GM19035 (cell line): Measurements from ENCODE around the gene PRKCE.
"Not testable (repeated sequence)": the region's sequence is repeated elsewhere in the genome, so short reads cannot be mapped to it uniquely, and the experiment has no call there.

ENCODE experiments used
- ATAC-seq: cut with Tn5 transposase; IDR thresholded peaks from one replicate; pipeline ENCODE4 v1.9.1; 2021; ENCODE audit not compliant: unreplicated experiment

Gene PRKCE

DNA sequence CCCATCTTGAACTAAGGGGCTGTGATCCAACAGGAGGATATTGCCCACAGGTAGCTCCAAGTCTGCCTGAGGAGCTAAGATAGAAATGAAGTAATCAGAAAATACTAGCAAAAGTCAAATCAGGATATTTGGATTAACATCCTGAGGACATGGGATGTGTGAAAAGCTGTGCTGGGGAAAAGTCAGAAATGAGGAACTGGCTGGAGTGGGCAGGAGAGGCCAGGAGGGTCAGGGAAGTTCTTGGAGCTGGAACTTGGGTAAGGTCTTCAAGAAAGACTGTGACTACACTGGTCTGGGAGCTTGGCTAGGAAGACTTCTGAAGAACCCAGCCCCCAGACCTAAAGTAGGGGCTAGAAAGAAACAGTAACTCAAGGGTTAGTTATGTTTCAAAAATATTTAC is 250.9 kb downstream of the PRKCE start:
- no peak for ATAC-seq

DNA sequence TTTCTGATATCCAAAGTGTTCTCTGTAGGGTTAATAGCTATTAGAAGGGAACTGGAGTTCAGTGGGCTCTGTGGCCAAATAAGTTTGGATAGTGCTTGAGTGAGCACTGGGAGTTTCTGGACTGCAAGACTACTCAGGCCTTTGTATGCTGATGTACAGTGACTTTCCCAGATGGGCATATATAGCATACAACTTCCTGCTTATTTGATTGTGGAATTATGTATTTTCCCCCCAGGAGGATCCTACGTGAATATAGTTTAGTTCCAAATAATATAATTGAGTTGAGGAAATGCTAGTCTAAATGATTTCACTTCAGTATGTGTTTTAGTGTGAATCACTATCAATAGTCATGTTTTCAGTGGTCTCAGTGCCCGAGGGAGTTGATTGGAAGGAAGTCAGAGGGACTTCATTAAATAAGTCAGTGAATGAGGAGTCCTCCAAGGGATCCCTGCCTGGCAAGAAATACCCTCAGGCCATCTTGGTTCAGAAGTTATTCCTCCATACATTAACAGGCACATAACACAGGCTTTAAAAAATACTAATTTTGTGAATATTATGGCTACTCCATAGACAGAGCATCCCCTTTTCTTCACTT is 251.4 kb downstream of the PRKCE start:
- no peak for ATAC-seq

DNA sequence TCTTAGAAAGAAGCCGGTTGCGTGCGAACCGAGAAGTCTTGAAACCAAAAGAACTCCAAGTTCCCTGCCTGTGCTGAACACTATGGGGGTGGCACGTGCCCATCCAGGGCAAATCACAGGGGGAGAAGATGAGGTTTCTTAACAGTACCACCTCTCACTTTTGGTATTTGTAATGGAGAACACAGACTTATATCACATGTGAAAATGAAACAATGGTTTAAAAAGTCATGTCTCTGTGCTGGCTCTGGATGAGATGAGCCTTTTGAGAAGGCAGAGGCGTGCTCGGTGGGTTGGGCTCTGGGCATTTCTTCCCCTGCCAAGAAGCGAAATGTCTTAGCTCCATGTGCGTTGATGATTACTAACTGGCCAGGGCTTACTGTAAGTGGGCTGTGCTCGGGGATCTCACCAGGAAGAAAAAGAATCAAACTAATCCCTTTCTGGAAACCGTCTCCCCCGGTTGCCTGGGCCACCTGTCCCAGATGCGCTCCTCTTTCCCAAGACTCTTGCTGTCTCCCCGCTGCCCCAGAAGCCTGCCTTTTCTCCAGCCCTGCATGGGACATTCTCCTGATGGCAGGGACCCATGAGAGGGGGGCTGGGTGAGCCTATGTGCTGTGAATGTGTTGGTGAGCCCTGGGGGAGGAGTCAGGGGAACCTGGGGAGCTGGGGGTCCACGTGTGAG is 252.9 kb downstream of the PRKCE start:
- peak; percentile 61 for ATAC-seq

DNA sequence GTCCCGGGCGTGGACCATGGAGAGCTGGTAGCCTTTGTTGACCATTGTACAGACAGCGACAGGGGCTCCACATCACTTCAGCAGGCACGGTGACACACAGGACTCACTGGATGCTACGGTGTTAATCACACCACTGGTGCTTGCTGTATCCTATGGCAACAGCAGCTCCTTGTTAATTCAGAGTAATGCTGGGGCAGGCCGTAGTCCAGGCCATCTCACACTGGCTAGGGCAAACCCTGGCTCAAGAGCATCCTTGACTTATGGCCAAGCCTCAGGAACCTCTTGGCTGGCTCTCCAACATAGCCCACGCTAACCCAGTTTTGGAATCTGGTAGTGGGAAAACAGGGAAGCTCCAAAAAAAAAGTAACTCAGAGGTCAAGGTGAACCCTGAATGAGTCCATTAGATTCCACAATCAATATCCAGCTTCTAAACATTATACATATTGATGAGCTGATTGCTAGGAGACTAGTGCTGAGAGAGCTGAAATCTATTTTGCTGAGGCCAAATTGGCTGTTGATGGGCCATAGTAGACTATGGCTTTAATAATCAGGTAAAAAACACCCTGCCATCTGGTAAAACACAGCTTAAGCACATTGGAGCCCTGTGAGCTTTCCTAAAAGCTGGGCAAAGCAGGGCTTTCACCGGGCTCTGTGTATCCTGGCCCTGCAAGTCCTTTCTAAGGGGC is 253.6 kb downstream of the PRKCE start:
- ATAC-seq = no peak

DNA sequence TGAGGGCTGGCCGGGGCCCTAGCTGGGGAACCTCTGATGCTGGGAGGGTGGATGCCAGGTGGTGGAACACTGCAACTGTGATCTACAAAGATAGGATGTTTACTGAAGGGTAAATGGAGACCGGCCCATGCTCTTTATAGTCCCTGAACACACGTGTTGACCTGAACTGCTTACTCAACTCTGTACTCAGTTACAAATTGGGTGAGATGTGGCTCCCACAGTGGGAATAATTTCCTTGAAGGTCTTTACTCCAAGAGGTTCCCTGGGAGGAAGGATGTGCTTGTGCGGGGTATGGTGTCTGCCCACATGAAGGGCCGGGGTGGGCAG is 254.1 kb downstream of the PRKCE start:
- ATAC-seq = no peak

DNA sequence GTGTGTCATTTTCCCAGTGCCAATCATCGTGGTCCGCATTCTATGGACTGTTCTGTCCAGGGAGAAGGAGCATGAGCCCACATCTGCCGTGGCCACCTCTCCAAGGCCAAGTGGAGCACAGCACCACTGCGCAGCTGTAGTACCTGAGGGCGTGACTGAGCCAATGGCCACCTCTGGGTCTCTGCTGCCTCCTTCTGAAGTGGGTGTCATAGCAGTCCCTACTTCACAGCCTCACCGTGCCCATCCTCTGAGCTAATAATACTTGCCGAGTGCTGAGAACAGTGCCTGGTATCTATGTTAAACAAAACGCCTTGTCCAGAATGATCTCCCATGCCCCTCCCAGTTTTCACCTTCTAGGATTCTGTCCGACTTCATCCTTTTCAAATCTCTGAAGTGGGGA is 256.1 kb downstream of the PRKCE start:
- ATAC-seq = no peak

DNA sequence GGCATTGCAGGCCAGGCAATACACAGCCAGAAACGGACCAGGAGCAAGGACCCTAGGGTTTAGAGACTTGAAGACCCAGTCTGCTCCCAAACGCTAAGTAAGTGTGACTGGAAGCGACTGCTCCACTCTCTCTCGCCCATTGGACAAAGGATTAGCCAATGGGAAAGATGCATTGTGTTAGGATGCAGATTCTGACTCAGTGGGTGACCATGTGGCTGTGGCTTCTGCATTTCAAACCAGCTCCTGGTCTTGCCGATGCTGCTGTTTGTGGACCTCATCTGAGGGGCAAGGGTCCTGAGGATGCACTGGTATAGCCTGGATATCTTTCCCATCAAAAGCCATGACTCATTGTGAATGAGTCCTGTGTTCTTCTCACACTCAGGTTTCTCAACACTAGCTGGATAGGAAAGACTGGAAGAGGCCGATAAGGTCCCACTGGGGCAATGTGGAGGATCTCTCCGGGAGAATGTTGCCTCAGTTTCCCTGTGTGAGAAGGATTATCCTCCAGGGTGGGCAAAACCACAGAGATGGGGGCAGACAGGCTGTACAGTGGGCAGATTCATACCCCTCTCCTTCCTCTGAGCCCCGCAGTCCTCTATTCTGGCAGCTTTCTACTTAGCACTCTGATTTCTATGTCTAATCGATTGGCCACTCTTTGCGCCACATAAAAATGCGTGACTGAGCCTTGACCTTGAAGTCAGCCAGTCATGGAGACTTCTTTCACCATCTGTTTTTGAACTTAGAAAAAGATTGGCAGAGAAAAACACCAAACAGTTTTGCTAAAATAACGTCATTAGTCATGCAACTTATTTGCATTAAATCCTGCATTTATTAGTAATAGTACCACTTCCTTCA is 257.1 kb downstream of the PRKCE start:
- ATAC-seq = no peak

DNA sequence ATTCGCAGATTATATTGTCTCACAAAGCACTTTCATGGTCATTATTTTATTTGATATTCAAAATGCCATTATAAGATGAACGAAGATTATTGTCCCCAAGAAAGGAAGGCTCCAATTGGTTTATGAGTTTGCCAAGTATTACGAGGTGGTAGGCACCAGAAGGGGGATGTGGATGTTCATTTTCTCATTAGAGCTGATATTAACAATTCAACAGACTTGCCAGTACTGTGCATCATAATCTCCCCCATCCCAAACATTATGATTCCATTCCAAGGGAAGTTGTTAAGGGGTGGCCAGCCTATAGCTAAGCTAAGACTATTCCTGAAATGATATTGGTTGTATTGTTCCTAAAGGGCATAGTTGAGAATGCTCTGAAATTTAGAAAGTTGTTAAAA is 257.7 kb downstream of the PRKCE start:
- ATAC-seq = no peak

DNA sequence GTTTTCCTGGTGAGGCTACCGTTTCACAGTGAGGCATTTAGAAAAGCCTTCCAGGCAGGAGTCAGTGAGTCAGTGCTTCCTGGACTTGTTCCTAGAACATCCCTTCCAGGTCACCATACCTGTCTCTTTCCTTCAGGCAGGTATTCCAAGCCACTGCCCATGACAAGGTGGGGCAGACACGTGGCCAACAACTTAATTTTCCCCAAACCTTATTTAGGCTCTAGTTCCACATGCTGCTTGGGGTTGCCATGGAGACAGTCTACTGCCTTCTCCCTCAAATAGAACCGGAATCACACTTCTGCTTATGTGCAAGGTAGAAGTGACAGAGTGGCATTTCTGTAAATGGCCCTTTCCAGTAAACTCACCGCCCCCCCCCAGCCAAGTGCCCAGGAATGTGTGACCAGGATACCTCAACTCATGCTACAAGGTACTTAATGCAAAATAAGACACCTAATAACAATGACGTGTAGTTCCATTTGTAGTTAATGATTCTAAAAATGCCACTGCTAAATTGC is 258.3 kb downstream of the PRKCE start:
- ATAC-seq = peak; percentile 65

DNA sequence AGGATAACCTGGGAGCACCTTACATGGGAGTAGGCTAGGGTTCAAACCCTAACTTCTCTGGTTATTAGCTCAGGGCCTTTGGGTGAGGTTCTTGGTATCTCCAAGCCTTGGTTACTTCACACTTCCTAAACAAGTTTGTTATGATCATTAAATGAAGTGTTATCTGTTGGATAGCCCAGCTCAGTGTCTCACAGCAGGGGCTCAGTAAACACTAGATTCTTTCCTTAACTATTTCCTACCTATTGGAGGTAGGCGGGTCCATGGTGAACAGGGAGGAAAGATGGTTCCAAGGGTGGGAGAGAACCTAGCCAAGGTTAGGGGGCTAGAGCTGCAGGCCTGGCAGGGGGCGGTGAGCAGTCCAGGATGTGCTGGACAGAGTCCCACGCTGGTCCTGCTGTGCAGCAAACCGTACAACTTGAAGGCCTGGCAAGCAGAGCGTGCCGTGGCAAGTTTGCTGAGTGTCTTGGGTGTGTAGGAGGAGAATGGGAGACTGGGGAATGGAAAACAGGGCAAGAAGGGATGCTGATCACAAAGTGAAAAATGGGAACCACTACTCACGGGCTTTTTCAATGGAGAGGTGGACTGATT is 259.1 kb downstream of the PRKCE start:
- ATAC-seq = no peak

DNA sequence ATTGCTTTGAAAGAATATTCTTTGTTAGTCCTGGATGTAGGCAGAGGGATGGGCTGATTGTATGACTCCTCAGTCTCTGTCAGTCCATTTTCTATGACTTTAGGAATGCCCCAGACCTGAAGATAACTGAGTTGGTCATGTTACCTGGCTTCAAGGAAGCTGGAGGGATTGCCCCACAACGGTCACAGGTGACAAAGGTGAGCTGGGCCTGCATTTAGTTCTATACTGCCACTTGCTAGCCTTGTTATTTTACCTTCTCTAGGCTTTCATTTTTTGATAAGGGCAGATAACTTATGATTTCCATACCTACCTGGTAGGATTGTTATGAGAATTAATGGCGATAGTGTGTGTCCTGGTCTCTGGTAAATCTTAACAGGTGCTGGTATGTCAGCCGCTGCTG is 260.1 kb downstream of the PRKCE start:
- no peak for ATAC-seq

DNA sequence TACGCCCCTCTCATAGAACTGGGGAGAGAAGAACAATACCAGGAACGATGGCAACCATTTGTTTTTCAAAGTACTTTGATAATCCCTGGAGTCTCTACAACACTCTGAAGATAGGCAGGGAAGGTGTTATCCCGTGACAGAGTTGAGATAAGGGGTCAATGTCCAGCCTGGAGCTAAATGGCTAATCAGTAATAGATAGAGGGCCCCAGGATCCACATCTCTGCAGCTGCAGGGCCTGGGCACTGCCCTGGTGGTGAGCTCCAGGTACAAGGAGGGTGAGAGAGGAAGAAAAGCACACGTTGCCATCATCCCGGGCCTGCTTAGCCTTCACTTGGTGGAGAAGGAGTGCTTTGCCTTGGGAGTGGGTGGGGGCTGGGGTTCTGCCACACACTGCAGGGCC is 260.6 kb downstream of the PRKCE start:
- ATAC-seq = no peak

DNA sequence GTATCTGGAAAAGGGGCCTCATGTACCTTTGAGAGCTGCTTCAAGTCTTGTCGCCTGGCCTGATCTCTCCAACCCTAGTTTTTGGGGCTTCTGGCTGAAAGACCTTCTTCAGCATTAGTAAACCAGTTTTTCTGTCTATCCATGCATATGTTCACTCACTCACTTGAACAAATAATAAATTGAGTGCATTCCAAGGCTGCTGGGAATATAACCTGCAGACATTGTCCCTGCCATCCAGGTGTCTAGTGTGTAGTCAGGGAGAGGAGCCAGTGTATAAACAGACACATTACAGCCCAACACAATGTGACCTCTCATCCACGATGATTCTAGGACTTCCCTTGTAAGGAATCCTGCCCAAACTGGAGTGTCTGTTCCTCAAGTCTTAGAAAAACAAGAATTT is 262.1 kb downstream of the PRKCE start:
- no peak for ATAC-seq

DNA sequence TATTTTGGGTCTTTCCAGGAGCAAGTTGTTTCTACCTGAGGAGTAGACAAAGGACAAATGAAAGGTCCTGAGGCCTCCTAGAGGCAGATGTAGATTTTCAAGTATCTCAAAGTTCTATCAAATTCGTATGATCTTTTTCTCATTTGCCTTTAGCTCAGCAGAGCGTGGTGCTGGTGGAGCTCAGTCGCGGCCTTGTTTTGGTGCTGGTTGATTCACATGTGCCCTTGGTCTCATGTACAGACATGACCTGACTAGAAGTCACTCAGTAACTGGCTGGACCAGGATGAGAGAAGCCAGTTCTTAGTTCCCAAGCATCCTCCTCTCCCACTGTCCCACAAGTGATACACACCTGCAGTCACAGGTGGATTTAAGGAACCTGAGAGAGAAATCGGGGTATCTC is 264.0 kb downstream of the PRKCE start:
- ATAC-seq = no peak

DNA sequence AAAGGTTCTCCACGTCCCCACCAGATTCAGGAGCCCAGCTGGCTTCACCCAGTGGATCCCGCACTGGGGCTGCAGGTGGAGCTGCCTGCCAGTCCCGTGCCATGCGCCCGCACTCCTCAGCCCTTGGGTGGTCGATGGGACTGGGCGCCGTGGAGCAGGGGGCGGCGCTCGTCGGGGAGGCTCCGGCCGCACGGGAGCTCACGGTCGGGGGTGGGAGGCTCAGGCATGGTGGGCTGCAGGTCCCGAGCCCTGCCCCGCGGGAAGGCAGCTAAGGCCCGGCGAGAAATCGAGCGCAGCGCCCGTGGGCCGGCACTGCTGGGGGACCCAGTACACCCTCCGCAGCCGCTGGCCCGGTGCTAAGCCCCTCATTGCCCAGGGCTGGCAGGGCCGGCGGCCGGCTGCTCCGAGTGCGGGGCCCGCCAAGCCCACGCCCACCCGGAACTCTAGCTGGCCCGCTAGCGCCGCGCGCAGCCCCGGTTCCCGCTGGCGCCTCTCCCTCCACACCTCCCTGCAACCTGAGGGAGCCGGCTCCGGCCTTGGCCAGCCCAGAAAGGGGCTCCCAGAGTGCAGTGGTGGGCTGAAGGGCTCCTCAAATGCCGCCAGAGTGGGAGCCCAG is 266.2 kb downstream of the PRKCE start:
- not testable (repeated sequence) for ATAC-seq

DNA sequence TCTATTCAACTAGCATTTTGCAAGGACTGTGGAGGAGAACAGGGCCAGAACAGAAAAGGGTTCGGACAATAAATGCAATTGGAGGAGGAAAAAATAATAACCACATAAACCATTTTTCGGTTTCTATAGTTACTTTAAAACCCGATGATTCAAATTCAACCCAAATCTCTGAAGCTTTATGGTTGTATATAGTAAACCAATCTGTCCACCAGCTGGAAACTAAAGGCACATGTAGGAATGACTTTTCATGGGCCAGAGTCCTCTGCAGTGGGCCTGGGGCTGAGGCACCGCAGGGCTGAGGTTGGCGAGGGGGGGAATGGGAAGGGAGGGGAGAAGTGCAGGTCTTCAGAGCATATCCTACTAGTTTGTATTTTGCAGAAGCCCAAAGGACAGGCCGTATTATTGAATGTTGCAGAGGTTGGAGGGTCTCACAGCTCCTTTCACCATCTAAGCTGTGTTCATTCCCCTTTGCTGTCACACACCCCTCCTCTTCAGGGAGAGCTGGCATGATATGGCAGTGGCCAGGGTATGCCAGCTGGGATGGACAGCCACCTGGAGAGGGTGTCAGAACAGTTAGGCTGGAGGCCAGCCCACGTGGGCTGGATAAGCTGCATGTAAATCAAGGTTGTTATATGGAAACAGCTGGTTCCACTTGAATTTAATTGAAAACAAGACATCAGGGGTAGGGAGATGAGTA is 267.1 kb downstream of the PRKCE start:
- ATAC-seq = no peak

DNA sequence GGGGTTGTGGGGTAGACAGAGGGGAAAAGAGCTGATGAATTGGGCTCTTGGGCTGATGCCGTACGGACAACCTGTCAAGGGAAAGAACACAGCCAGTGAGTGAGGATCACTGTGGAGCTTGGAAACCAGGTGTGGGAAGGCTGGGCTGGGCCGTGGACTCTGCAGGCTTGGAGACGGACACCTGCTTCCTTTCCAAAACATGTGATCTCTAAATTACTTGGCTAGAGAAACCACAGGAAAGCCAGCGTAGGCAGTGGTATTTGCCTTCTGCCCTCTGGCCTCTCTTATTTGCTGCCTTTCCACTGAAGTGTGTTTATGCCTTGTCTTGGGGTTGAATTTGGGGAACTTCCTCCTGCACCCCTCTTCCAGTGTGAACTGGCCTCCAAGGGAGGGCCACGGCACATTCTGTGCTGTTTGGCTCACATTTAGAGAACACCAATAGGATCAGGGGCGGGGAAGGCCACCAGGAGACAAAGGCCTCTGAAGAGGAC is 267.7 kb downstream of the PRKCE start:
- no peak for ATAC-seq

DNA sequence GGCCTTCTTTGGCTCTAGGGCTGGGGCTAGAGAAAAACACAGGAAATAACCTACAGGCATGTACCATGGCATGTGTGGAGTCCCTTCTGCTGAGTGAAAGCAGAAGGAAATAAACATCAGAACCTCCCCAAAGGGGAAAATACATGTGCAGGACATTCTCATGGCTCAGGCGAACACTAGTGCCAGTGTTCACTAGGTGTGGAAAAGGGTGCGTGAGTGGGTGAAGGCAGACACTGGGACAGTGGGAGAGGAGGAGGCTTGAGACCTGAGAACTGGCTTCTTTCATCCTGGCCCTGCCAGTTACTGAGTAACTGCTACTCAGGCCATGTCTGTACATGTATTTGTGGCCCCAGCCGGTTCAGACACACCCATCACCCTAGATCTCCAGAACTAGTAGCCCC is 268.2 kb downstream of the PRKCE start:
- no peak for ATAC-seq

DNA sequence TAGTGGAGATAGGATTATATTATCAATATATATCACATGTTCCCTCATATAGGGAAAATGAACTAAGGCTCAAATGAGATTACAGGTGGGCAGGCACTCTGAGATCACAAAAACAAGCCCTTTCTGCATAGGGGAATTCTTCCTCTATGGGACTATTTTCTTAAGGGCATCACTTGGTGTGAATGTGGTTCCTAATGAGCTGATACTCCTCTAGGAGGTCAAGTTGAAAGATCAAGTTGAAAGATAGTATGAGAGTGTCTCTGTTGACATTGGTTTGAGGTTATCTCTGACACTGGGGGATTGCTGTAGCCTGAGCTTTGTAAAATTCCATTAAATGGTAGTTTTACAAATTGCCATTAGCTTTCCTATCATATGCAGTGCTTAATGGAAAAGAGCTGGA is 270.4 kb downstream of the PRKCE start:
- no peak for ATAC-seq

DNA sequence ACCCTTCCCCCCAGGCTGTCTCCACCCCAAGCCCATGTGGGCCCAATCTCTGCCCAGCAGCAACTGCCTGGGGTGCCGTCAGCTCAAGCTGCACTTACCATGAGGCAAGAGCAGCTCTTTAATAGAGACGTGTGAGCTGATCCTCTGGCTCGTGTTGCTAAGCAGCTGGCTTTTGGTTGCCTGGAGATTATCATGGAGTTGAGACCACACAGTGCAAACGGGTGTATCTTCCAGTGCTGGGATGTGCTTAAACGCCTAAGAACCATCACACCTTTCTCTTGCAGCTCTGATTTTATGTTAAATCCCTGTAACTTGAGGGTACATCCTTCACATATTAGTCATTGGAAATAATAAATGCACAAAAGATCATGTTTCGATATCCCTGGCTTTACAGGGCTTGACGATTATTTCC is 271.1 kb downstream of the PRKCE start:
- ATAC-seq = no peak
